WI38 (cell line): ENCODE data around the gene RPE65.

Source experiments
- H3K4me3 ChIP-seq: 2 replicates; pipeline ENCODE4 v1.5.1; 2011; ENCODE audit warnings: low read depth, mild to moderate bottlenecking, control low read depth, low read length
- CTCF ChIP-seq: IDR thresholded peaks from 2 replicates; pipeline ENCODE4 v1.5.1; 2012; ENCODE audit warnings: low read depth, mild to moderate bottlenecking, control low read depth, low read length

The RPE65 gene

GRCh38 chr1:68470388-68470970, 20.7 kb upstream of the RPE65 start:
- TF ChIP-seq CTCF: peak; percentile 58
- H3K4me3 ChIP-seq: no peak overlapping the region

GRCh38 chr1:68464891-68465290, 15.1 kb upstream of the RPE65 start:
- TF ChIP-seq CTCF: no peak
- no peak overlapping the region for H3K4me3 ChIP-seq

- no peak overlapping the region for H3K4me3 ChIP-seq
- no peak for TF ChIP-seq CTCF
Measured at GRCh38 chr1:68460935-68461334, 11.2 kb upstream of the RPE65 start.

GRCh38 chr1:68459796-68460195, 10.0 kb upstream of the RPE65 start:
- no peak for TF ChIP-seq CTCF
- no peak overlapping the region for H3K4me3 ChIP-seq

- TF ChIP-seq CTCF: no peak
- no peak overlapping the region for H3K4me3 ChIP-seq
Measured at GRCh38 chr1:68459091-68459490, 9.3 kb upstream of the RPE65 start.

GRCh38 chr1:68456202-68456601, 6.4 kb upstream of the RPE65 start:
- TF ChIP-seq CTCF: no peak
- H3K4me3 ChIP-seq: no peak overlapping the region

- no peak; the same call in 1 of the 2 replicates for TF ChIP-seq CTCF
- no peak overlapping the region for H3K4me3 ChIP-seq
Measured at GRCh38 chr1:68454534-68454933, 4.8 kb upstream of the RPE65 start.
